ENCODE data around the gene LIPM. TPM values are rescaled to one million over a fixed set of nuclear protein-coding genes. Genes with fewer than 3 reads are reported as not detected.

Gene LIPM
- polyA plus RNA-seq, 6 donors from 2014 or later = not detected

DNA sequence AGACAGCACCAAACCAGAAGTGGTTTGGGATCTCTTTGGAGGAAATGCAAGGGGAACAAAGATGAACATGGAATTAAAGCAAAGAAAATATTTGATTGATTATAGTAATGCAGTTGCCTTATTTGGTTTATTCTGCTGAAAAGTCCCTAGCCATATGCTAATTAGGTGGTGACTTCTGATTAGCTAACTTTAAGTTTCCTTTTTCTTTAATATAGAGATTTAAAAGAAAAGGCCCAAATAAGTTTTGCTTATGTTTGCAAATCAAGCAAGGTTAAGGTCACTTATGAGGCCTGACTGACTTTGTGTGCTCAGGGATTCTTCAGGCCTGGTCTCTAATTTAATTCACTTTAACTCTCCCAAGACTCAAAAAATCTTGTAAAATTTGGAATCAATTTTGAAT is 55.3 kb downstream of the LIPM start:
- DNase-seq = no peak
- Mint-ChIP-seq H3K9me3 (no peaks in the 10 kb centered on the region), H3K36me3 (no peaks in the 10 kb centered on the region), H3K27ac (no peak overlapping the region), H3K4me3 (no peak overlapping the region), H3K27me3 (peaks cover 5 to 8% (median 7%) of the 10 kb centered on the region in 3 donors), H3K4me1 (no peaks in the 10 kb centered on the region)
- no peak for ATAC-seq (ENCODE audit: low read depth in 2 of 2)

DNA sequence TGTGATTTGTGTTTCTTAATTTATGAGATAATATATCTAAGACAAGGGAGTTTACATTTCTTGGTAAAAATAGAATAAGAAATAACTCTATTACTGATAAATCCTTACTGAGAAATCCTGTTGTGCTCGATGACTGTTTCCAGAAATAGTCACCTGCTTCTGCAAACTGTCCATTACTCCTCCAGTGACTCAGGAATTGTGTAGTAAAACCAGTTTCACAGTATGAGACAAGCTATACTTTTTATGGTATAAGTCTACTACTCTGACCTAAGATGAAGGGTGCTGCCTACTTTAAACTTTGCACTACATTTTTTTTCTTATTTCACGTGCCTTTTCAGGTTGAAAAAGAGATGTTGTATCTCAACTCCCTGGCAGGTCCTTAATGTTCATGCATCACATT is 56.0 kb downstream of the LIPM start:
- no peak for DNase-seq
- H3K4me1 Mint-ChIP-seq = no peaks in the 10 kb centered on the region
- no peaks in the 10 kb centered on the region for H3K36me3 Mint-ChIP-seq
- H3K9me3 Mint-ChIP-seq = no peaks in the 10 kb centered on the region
- no peak for ATAC-seq (ENCODE audit: low read depth in 2 of 2)
- H3K27me3 Mint-ChIP-seq = peaks cover 5 to 13% (median 11%) of the 10 kb centered on the region in 3 donors
- no peak overlapping the region for H3K4me3 Mint-ChIP-seq
- H3K27ac Mint-ChIP-seq = no peak overlapping the region

DNA sequence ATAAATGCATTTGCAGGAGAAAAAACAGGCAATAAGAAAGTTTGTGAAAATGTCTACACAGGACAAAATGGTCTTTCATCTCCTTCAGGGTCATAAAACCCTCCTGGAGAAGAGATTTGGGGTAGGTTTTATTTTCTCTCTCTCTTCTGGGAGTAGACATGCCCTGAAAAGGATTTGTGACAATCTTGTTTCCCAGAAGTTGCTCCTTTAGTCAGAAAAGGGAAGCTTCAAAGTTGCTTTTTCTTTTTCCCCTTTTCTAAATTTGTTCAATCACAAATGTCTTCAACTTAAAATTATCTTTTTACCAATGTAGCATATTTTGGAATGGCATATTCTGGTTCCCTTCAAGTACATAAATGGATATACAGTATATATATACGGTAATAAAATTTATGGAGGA is 58.5 kb downstream of the LIPM start:
- Mint-ChIP-seq H3K36me3 (no peaks in the 10 kb centered on the region), H3K27me3 (peaks cover 5 to 13% (median 11%) of the 10 kb centered on the region in 3 donors), H3K4me1 (no peaks in the 10 kb centered on the region), H3K9me3 (no peaks in the 10 kb centered on the region), H3K4me3 (no peak overlapping the region), H3K27ac (no peak overlapping the region)
- DNase-seq (no peak), ATAC-seq (ENCODE audit: low read depth in 2 of 2) (no peak)

DNA sequence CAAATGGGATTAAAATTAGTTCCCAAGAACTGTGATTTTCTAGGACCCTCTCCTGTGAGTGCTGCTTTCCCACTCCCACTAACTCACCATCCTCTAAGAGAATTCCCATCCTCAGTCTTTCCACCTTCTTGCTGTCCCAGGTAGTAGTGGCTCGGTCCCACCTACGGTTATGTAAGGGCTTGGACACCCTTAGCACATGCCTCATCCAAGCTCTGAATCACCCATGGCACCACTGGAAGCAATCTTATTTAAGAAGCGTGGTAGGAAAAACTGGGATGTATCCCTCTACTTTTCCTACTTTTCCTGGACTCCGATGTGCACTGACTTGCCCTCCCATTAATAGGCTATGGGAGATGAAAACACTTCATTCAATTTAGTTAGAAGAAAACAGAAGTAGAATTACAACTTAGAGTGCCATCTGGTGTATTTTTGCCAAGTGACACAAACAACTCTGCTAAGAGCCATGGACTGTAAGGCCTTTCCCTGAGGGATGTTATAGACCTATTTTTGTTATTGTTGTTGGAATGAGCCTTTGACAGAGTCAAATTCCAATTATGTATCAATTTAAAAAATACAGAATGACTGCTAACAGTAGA is 62.8 kb downstream of the LIPM start:
- DNase-seq = no peak
- Mint-ChIP-seq H3K9me3 (no peaks in the 10 kb centered on the region), H3K36me3 (no peaks in the 10 kb centered on the region), H3K27me3 (peaks cover 5 to 13% (median 11%) of the 10 kb centered on the region in 3 donors), H3K4me1 (no peaks in the 10 kb centered on the region), H3K4me3 (no peak overlapping the region), H3K27ac (no peak overlapping the region)
- ATAC-seq (ENCODE audit: low read depth in 2 of 2) = no peak

DNA sequence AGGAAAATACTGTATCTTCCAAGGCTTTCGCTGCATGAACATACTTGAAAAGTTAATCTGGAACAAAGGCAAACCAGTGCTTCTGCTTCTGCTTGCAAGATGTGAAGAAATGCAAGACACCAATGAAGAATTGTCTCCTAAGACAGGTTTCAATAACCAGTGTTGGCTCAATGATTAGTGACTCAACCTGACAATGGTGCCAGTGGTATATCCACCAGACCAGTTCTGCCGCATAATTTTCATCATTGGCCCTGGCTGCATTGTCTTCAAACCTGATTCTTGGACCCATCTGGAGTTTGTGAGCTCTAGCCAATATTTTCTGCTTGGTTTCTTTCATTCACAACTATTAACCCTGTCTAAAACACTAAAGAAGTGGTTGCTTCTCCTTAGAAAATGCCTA is 63.9 kb downstream of the LIPM start:
- no peak for ATAC-seq (ENCODE audit: low read depth in 2 of 2)
- H3K27me3 Mint-ChIP-seq = peaks cover 5 to 13% (median 11%) of the 10 kb centered on the region in 3 donors

DNA sequence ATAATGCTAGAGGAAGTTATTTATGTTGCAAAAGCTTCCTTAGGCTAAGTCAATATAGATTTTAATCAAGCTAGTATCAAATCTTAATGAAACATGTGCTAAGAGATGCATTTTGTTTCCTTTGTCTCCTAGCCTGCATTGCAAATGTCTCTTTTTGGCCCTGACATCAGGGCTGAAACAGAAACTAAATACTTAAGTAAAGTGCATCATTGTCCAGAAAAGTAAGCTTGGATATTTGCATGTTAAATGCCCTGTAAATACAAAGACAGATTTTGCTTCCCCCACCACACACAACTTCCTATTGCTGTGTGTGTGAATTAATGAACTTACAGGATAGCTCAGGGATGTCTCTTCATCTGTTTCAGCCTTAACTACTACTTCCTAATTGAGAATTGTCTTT is 67.6 kb downstream of the LIPM start:
- DNase-seq = no peak
- no peak for ATAC-seq (ENCODE audit: low read depth in 2 of 2)
- Mint-ChIP-seq H3K27ac (peak overlapping the region in 1 of 6 donors; percentile 44), H3K36me3 (no peaks in the 10 kb centered on the region), H3K4me1 (no peaks in the 10 kb centered on the region), H3K27me3 (no peaks in the 10 kb centered on the region), H3K4me3 (no peak overlapping the region), H3K9me3 (peaks cover 0 to 2% (median 0%) of the 10 kb centered on the region in 7 donors)

More for the DNA sequence above, 63.9 kb downstream of the LIPM start:
- Mint-ChIP-seq H3K4me3 (peak overlapping the region in 1 of 8 donors; percentile 5), H3K9me3 (no peaks in the 10 kb centered on the region), H3K27ac (no peak overlapping the region), H3K36me3 (no peaks in the 10 kb centered on the region), H3K4me1 (no peaks in the 10 kb centered on the region)
- no peak for DNase-seq

Other genes starting within 250 kb of the LIPM start
- 1 to 10 TPM; 4.1 to 7.3 (median 5.0) TPM for gene RNLS, start 219.4 kb upstream of the LIPM start, polyA plus RNA-seq (ENCODE audit: low read depth in 6 of 6)
- under 1 TPM in 2 of 6 donors, not detected in 4; 0.17 to 0.51 TPM for gene LIPJ, start 216.0 kb upstream of the LIPM start, polyA plus RNA-seq (ENCODE audit: low read depth in 6 of 6)
- gene LIPF, start 138.3 kb upstream of the LIPM start, polyA plus RNA-seq (ENCODE audit: low read depth in 6 of 6) = not detected
- gene LIPK, start 96.5 kb upstream of the LIPM start, polyA plus RNA-seq (ENCODE audit: low read depth in 6 of 6) = not detected
- under 1 TPM in 2 of 6 donors, not detected in 4; 0.30 to 0.50 TPM for gene LIPN, start 42.7 kb upstream of the LIPM start, polyA plus RNA-seq (ENCODE audit: low read depth in 6 of 6)
- not detected for gene ANKRD22, start 49.1 kb downstream of the LIPM start, polyA plus RNA-seq (ENCODE audit: low read depth in 6 of 6)
- 1 to 10 TPM; 3.4 to 7.6 (median 5.0) TPM for gene STAMBPL1, start 77.5 kb downstream of the LIPM start, polyA plus RNA-seq (ENCODE audit: low read depth in 6 of 6)
- 1 to 10 TPM in 1 of 6 donors, under 1 TPM in 3, not detected in 2; 0.44 to 1.4 (median 0.62) TPM for gene ACTA2, start 150.0 kb downstream of the LIPM start, polyA plus RNA-seq (ENCODE audit: low read depth in 6 of 6)
- gene FAS, start 188.1 kb downstream of the LIPM start, polyA plus RNA-seq (ENCODE audit: low read depth in 6 of 6) = 1 to 10 TPM in 3 of 6 donors, under 1 TPM in 3; 0.40 to 4.1 (median 0.88) TPM